Neural crest cell (in vitro differentiated cells): Measurements from ENCODE around the gene SPATA25. TPM values are rescaled to one million over a fixed set of nuclear protein-coding genes. Genes with fewer than 3 reads are reported as not detected.
A peak's percentile ranks its signal among the peaks of the same experiment; 100 is the strongest.

Source experiments
- DNase-seq: peaks from one replicate; pipeline ENCODE4 v3.0.0; 2021; ENCODE audit warnings: low read depth, mixed read lengths, low spot score
- H3K27ac Mint-ChIP-seq: one replicate; pipeline ENCODE4 v1.8.0; 2021; ENCODE audit warnings: mild to moderate bottlenecking, mixed read lengths; ENCODE audit not compliant: unreplicated experiment
- H3K27me3 Mint-ChIP-seq: 2 replicates; pipeline ENCODE4 v1.8.0; 2021; ENCODE audit warnings: low read depth, mild to moderate bottlenecking, mixed read lengths
- H3K36me3 Mint-ChIP-seq: 2 replicates; pipeline ENCODE4 v1.8.0; 2021; ENCODE audit warnings: low read depth, mild to moderate bottlenecking, mixed read lengths
- H3K4me1 Mint-ChIP-seq: 2 replicates; pipeline ENCODE4 v1.8.0; 2021; ENCODE audit warnings: mixed read lengths
- H3K4me3 Mint-ChIP-seq: one replicate; pipeline ENCODE4 v1.8.0; 2021; ENCODE audit warnings: mild to moderate bottlenecking, mixed read lengths
- H3K9me3 Mint-ChIP-seq: 2 replicates; pipeline ENCODE4 v1.8.0; 2021; ENCODE audit warnings: mixed read lengths
- total RNA-seq: library from RNA; stranded (reverse); gene quantifications from 2 replicates; pipeline ENCODE4 v1.2.1, GENCODE V29; 2021
- TF ChIP-seq, protein P1 (sequence below): fragments of 200-600 bp; sonication (generic); conservative IDR thresholded peaks from 2 replicates; pipeline ENCODE4 v1.5.0; 2021; ENCODE audit warnings: antibody characterized with exemption, mild to moderate bottlenecking

The SPATA25 gene
- total RNA-seq, 1 donor from 2014 or later: 2.2 TPM

- TF ChIP-seq, protein P1, sequence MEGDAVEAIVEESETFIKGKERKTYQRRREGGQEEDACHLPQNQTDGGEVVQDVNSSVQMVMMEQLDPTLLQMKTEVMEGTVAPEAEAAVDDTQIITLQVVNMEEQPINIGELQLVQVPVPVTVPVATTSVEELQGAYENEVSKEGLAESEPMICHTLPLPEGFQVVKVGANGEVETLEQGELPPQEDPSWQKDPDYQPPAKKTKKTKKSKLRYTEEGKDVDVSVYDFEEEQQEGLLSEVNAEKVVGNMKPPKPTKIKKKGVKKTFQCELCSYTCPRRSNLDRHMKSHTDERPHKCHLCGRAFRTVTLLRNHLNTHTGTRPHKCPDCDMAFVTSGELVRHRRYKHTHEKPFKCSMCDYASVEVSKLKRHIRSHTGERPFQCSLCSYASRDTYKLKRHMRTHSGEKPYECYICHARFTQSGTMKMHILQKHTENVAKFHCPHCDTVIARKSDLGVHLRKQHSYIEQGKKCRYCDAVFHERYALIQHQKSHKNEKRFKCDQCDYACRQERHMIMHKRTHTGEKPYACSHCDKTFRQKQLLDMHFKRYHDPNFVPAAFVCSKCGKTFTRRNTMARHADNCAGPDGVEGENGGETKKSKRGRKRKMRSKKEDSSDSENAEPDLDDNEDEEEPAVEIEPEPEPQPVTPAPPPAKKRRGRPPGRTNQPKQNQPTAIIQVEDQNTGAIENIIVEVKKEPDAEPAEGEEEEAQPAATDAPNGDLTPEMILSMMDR: peak; percentile 77
- H3K27ac Mint-ChIP-seq: peak overlapping the region; percentile 84
- H3K4me3 Mint-ChIP-seq: peak overlapping the region; percentile 97
- H3K27me3 Mint-ChIP-seq: peaks cover 14% of the 10 kb centered on the region
- peak; percentile 80 for DNase-seq
- H3K9me3 Mint-ChIP-seq: no peaks in the 10 kb centered on the region
- H3K4me1 Mint-ChIP-seq: peaks cover 24% of the 10 kb centered on the region
- no peaks in the 10 kb centered on the region for H3K36me3 Mint-ChIP-seq
Observed at GRCh38 chr20:45890077-45890984, 2.9 kb upstream of the SPATA25 start.

DNA sequence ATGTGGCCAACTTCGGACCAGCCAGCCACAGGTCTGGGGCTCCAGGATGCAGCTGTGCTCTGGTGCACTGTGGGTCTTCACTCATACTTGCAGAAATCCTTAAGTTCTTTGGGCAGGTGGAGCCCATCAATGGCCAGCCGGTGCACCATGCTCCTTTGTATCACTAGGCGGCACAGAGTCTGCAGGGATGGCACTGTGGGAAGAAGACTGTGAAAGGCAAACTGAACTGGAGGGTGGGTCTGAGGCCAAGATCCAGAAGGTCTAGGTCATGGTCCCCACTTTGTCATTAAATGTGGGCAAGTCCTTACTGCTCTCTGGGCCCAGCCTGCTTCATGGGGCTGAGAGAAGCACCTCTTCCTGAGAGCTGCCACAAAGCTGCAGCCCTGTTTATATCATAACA, 1.3 kb upstream of the SPATA25 start:
- H3K36me3 Mint-ChIP-seq: peaks cover 2% of the 10 kb centered on the region
- H3K27me3 Mint-ChIP-seq: peaks cover 14% of the 10 kb centered on the region
- H3K4me3 Mint-ChIP-seq: peak overlapping the region; percentile 51
- H3K4me1 Mint-ChIP-seq: peaks cover 18% of the 10 kb centered on the region
- DNase-seq: no peak
- no peaks in the 10 kb centered on the region for H3K9me3 Mint-ChIP-seq
- TF ChIP-seq, protein P1: no peak
- no peak overlapping the region for H3K27ac Mint-ChIP-seq

DNA sequence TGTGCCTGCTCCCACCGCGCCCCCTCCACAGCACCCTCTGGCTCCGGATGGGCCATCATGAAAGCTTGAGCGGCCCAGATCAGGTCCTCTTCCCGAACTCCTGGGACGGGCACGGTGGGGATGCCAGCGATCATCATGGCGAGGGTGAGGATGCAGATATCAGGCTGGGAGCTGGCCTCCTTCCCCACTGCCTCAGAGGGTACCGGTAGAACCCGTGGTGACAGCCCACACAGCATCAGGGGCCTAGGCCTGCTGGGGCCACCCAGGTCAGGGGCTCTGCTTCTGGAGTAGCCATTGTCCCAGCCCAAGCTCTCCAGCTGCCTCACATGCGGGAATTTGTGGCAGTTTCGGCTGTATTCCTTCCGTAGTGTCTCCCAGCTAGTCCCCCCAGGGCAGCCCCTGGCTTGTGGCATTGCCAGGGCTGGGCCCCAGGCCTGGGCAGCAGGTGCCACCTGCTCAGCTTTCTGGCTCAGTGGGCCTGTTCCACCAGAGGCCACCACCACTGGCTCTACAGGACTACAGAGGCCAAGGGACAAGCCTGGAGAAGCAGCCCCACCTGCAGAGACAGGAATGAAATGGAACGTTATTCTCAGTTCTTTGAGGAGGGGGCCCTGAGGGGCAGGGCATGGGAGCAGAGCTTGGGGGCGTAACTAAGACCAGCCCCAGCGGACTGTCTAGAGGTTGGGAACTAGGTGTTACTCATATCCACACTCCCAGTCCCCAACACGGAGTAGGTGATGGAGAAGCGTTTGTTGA, 654 bp downstream of the SPATA25 start:
- peak overlapping the region; percentile 44 for H3K4me3 Mint-ChIP-seq
- peaks cover 8% of the 10 kb centered on the region for H3K27me3 Mint-ChIP-seq
- H3K27ac Mint-ChIP-seq: no peak overlapping the region
- TF ChIP-seq, protein P1: no peak
- DNase-seq: no peak
- peaks cover 2% of the 10 kb centered on the region for H3K36me3 Mint-ChIP-seq
- H3K9me3 Mint-ChIP-seq: no peaks in the 10 kb centered on the region
- peaks cover 19% of the 10 kb centered on the region for H3K4me1 Mint-ChIP-seq

GRCh38 chr20:45883100-45883469, 4.3 kb downstream of the SPATA25 start:
- no peaks in the 10 kb centered on the region for H3K9me3 Mint-ChIP-seq
- H3K4me1 Mint-ChIP-seq: peaks cover 20% of the 10 kb centered on the region
- TF ChIP-seq, protein P1: no peak
- H3K4me3 Mint-ChIP-seq: peak overlapping the region; percentile 86
- peaks cover 2% of the 10 kb centered on the region for H3K36me3 Mint-ChIP-seq
- H3K27me3 Mint-ChIP-seq: no peaks in the 10 kb centered on the region
- DNase-seq: no peak
- no peak overlapping the region for H3K27ac Mint-ChIP-seq

DNA sequence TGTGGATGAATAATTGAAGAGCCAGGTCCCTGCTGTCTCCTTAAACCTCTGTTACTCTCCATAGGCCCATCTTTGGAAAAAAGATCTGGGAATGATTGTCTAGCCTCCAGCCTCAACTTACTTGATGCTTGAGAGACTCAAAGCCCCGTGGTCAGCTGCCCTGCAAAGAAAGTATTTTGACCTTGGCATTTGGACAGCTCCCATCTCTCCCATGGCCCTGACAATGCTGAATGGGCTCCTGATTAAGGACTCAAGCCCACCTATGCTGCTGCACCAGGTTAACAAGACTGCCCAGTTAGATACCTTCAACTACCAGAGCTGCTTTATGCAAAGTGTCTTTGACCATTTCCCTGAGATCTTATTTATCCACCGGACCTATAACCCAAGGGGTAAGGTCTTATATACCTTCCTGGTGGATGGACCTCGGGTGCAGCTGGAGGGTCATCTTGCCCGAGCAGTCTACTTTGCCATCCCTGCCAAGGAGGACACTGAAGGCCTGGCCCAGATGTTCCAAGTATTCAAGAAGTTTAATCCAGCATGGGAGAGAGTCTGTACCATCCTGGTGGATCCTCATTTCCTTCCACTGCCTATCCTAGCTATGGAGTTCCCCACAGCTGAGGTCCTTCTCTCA, 4.8 kb downstream of the SPATA25 start:
- H3K27me3 Mint-ChIP-seq: no peaks in the 10 kb centered on the region
- H3K4me3 Mint-ChIP-seq: peak overlapping the region; percentile 86
- H3K36me3 Mint-ChIP-seq: peaks cover 2% of the 10 kb centered on the region
- peaks cover 20% of the 10 kb centered on the region for H3K4me1 Mint-ChIP-seq
- H3K27ac Mint-ChIP-seq: no peak overlapping the region
- TF ChIP-seq, protein P1: no peak
- DNase-seq: no peak
- H3K9me3 Mint-ChIP-seq: no peaks in the 10 kb centered on the region
